ENCODE measurements around the gene NCOA1.

The NCOA1 gene

GRCh38 chr2:24512404-24512803, 21.4 kb downstream of the NCOA1 start:
- FAIRE-seq = no peak

DNA sequence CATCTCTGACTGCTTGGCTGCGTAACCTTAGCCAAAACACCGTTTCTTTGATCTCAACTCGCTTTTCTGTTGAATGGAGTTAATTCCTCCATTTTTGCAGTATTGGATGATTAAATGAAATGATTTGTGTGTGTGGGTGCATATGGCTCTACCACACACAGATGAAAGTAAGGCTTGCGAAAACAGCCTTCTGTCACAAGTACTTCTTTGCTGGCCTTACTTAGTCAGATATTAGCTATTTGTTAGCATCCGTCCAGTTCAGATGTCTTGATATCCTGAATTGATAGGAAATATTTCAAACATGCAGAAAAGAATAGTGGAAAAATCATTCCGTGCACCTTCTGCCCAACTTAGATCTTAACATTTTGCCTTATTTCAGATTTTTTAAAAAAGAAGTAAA, 21.8 kb downstream of the NCOA1 start:
- DNase-seq (ENCODE audit: insufficient read length, low spot score) = no peak
- TF ChIP-seq, protein P1, sequence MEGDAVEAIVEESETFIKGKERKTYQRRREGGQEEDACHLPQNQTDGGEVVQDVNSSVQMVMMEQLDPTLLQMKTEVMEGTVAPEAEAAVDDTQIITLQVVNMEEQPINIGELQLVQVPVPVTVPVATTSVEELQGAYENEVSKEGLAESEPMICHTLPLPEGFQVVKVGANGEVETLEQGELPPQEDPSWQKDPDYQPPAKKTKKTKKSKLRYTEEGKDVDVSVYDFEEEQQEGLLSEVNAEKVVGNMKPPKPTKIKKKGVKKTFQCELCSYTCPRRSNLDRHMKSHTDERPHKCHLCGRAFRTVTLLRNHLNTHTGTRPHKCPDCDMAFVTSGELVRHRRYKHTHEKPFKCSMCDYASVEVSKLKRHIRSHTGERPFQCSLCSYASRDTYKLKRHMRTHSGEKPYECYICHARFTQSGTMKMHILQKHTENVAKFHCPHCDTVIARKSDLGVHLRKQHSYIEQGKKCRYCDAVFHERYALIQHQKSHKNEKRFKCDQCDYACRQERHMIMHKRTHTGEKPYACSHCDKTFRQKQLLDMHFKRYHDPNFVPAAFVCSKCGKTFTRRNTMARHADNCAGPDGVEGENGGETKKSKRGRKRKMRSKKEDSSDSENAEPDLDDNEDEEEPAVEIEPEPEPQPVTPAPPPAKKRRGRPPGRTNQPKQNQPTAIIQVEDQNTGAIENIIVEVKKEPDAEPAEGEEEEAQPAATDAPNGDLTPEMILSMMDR (IDR thresholded peaks at IDR 0.05; ENCODE audit: insufficient read depth, missing control alignments) = no peak
- FAIRE-seq = no peak

More at GRCh38 chr2:24512404-24512803, 21.4 kb downstream of the NCOA1 start:
- TF ChIP-seq, protein P1 (IDR thresholded peaks at IDR 0.05; ENCODE audit: insufficient read depth, missing control alignments) = no peak
- no peak for DNase-seq (ENCODE audit: insufficient read length, low spot score)

GRCh38 chr2:24513281-24514071, 22.4 kb downstream of the NCOA1 start:
- TF ChIP-seq, protein P1 (IDR thresholded peaks at IDR 0.05; ENCODE audit: insufficient read depth, missing control alignments) = no peak
- FAIRE-seq (no peak), DNase-seq (ENCODE audit: insufficient read length, low spot score) (no peak)

- FAIRE-seq (no peak), DNase-seq (ENCODE audit: insufficient read length, low spot score) (no peak)
- TF ChIP-seq, protein P1 (IDR thresholded peaks at IDR 0.05; ENCODE audit: insufficient read depth, missing control alignments) = no peak
These were observed 23.8 kb downstream of the NCOA1 start for GRCh38 chr2:24514820-24515219.

- TF ChIP-seq, protein P1 (IDR thresholded peaks at IDR 0.05; ENCODE audit: insufficient read depth, missing control alignments) = no peak
- DNase-seq (ENCODE audit: insufficient read length, low spot score) (no peak), FAIRE-seq (no peak)
These were observed 24.3 kb downstream of the NCOA1 start for GRCh38 chr2:24515335-24515734.

DNA sequence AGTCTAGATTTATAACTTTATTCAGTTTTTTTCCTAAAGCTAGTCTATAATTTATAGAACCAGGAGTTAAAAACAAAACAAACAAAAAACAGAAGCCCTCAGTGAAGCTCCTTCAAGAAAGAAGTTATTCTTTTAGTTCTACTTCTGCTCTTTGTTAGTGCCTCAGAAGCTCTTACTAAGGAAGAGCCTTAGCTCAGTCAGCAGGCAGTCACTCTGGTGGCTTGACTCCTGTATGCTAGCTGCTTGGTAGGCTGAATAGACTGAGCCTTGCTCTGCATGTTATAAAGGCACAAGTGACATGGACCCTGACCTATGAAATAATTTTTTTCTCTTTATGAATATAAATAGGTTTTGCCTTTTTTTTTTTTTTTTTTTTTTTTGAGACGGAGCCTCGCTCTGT, 24.8 kb downstream of the NCOA1 start:
- no peak for DNase-seq (ENCODE audit: insufficient read length, low spot score)
- no peak for FAIRE-seq
- TF ChIP-seq, protein P1 (IDR thresholded peaks at IDR 0.05; ENCODE audit: insufficient read depth, missing control alignments) = no peak

DNA sequence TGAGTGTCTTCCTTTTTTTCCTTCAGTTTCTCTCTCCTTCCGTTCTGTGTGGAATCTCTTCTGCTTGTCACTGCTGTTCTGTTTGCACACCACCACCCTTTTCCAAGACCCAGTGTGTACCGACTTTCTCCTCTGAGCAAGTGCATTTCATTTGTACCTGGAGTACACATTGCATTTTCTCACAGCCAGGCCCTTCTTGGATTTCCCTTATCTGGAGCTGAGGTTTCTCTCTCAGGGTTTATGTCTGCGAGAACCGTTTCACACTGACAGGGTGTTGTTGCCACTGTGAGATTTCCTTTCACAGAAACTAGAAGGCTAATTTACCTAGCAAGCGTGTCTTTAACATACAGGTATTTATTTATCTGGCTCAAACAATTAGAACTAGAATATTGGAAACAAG, 26.2 kb downstream of the NCOA1 start:
- no peak for DNase-seq (ENCODE audit: insufficient read length, low spot score)
- no peak for FAIRE-seq
- TF ChIP-seq, protein P1 (IDR thresholded peaks at IDR 0.05; ENCODE audit: insufficient read depth, missing control alignments) = no peak

Data from D721Med (cell line).